ENCODE data around the gene C7.

DNA sequence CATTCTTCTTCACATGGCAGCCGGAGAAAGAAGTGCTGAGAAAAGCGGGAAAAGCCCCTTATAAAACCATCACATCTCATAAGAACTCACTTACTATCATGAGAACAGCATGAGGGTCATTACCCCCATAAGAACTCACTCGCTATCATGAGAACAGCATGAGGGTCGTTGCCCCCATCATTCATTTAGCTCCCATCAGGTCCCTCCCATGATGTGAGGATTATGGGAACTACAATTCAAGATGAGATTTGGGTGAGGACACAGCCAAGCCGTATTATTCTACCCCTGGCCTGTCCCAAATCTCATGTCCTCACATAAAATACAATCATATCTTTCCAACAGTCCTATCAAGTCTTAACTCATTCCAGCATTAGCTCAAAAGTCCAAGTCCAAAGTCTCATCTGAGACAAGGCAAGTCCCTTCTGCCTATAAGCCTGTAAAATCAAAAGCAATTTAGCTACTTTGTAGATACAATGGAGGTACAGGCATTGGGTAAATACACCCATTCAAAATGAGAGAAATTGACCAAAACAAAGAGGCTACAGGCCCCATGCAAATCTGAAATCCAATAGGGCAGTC, 82.8 kb downstream of the C7 start:
- TF ChIP-seq, protein P1, sequence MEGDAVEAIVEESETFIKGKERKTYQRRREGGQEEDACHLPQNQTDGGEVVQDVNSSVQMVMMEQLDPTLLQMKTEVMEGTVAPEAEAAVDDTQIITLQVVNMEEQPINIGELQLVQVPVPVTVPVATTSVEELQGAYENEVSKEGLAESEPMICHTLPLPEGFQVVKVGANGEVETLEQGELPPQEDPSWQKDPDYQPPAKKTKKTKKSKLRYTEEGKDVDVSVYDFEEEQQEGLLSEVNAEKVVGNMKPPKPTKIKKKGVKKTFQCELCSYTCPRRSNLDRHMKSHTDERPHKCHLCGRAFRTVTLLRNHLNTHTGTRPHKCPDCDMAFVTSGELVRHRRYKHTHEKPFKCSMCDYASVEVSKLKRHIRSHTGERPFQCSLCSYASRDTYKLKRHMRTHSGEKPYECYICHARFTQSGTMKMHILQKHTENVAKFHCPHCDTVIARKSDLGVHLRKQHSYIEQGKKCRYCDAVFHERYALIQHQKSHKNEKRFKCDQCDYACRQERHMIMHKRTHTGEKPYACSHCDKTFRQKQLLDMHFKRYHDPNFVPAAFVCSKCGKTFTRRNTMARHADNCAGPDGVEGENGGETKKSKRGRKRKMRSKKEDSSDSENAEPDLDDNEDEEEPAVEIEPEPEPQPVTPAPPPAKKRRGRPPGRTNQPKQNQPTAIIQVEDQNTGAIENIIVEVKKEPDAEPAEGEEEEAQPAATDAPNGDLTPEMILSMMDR (IDR thresholded peaks at IDR 0.05): no peak
- no peak for TF ChIP-seq POLR2A (IDR thresholded peaks at IDR 0.05)
